ENCODE results near the gene GHR.
"Not testable (repeated sequence)": the region's sequence is repeated elsewhere in the genome, so short reads cannot be mapped to it uniquely, and the experiment has no call there.

GRCh38 chr5:42685078-42685477 lies 261.8 kb downstream of the GHR start:
- not testable (repeated sequence) for TF ChIP-seq CTCF (IDR thresholded peaks at IDR 0.05; ENCODE audit: borderline replicate concordance, extremely low read depth, low read length, poor library complexity, severe bottlenecking); EZH2 (IDR thresholded peaks at IDR 0.05; ENCODE audit: borderline replicate concordance, low read depth, low read length, severe bottlenecking)

Data from DND-41 (cell line).